Retina (tissue), 1 donor: ENCODE data around the gene DNAI7.

Source experiments
- DNase-seq: peaks from one replicate; pipeline ENCODE4 v3.0.0-alpha.2; 2016

Gene DNAI7

DNA sequence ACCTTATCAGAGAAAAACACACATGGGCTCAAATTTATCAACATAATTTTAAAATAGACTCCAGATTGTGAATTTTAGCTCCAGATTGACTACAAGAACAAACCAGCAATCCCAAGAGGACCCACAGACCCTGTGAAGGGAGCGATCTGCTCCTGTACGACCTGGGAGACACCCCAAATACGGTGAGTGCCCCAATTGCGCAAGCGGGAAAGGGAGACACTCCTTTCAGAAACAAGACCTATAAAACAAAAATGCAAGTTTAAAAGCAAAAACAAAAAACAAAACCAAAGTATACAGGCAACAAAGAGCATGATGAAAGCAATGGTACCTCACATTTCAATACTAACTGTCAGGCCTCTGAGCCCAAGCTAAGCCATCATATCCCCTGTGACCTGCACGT lies 32.1 kb downstream of the DNAI7 start:
- DNase-seq, result no peak

DNA sequence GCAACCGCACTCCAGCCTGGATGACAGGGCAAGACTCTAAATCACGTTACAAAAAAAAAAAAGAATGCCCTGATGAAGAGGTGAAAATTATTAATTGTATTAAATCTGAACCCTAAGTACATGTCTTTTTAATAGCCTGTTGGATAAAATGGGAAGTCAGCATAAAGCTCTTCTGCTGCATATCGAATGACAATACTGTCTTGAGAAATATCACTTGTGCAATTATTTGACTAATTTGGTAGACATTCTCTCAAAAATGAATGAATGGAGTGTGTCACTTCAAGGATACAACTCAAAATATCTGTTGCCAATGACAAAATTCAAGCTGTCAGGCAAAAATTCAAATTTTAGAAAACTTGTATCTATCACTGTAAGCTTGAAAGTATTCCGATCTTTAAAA lies 38.9 kb downstream of the DNAI7 start:
- no peak for DNase-seq

DNA sequence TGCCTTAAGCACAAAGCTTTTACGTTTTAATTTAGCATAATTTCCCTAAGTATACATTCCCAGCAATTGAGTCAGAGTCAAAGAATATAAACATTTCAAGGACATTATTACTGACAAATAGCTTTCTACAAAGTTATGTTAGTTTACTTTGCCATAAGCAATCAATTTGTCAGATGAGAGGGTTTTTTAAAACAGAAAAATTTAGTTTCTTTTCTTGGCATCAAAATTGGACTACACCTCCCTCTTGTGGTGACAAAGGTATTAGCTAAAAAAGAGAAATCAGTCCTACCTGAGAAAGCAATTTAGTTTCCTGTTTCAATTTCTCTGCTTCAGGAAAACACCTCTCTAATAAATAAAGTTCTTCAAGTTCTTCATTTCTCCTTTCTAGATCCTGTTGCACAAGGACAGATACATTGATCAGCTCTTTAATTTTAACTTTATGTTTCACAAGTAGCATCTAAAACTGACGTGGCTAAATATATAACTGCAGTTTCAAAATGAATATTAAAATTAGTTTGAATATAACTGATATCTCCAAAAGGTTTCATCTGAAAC lies 39.9 kb downstream of the DNAI7 start:
- no peak for DNase-seq

DNA sequence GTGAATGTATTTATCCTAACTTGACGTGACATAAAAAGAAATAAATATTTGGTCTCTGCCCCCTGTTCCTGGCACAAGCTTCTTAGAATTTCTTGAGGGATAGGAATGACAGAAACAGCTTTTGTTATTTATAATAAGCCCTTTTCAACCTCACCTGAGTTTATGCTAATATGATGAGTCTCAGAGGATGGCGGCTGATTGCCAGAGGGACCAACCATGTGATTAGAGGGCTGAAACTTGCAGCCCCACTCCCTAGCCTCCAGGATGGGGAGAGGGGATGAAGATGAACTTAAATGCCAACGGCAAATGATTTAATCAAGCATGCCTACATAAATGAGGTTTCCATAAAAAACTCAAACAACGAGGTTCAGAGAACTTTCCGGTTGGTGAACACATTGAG lies 42.9 kb downstream of the DNAI7 start:
- DNase-seq, result no peak

DNA sequence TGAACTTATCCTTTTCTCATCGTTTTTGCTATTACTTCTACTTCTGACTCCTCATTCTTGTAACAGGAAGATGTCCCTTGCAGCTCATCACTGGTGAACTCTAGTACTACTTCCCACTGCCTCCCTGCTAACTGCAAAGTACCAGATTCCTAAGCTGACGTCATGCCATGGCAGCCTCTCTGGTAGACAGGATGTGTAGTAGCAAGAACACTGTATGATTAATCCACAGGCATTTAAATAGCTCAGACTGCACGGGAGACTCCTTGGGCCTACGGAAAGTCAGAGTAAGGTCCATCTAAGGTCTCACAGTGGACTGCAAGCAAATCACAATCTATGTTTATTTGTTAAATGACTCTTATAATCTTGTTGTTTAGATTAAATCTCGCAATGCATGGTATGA lies 43.5 kb downstream of the DNAI7 start:
- DNase-seq, result no peak

DNA sequence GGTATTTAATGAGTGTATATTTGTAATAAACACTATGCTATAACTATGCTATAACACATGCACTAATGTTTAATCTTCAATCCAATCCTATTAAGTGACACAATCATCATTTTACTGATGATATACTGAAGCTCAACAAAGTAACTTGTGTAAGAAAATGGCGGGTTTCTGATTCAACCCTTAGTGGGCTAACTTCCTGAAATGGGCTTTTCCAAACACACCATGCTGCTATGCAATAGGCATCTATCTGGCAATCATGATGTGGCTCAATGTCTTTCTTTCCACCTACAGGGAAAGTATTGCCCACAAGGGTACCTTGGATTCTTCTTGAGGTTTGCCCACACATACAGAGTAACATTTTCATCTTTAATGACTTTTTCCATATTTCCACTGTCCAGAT lies 48.3 kb downstream of the DNAI7 start:
- DNase-seq, result no peak

DNA sequence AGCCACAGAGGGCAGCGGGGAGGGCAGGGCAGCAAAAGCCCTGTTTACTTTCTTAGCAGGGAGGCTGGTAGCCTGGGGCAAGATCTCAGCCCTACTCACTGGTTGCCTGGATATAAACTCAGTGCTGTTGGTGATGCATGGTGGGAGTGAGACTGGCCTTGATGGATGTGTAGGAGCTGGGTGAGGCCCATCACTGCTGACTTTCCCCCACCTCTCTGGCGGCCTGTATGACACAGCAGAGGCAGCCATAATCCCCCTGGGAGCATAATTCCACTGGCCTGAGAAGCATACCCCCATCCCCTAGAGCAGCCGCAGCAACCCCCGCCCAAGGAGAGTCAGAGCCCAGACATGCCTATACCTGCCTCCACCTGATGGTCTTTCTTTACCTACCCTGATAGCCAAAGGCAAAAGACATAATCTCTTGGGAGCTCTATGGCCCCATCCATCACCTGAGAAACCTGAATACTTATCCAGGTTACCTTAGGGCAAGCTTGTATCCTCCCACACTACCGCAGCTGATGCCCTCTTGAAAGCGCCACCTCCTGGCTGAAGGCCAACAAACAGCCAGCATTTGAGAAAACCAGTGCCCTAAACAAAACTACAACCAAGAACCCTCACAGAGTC lies 59.3 kb downstream of the DNAI7 start:
- no peak for DNase-seq

DNA sequence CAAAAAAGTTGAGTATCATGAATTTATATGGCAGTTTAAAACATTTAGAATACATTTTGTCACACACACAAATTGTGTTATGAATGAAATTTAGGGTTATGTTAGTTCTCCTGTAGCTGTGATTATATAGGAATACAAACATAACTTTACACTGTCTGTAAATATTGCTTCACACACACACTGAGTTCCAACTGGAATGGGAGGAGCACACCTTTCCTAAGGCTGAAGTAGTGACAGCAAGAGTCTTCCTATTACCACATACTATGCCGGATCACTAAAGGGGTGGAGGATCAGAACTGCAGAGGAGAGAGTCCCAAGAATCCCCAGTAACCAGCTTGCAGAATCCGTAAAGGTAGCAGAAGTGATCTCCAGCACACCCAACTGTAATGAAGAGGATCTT lies 63.7 kb downstream of the DNAI7 start:
- DNase-seq, result no peak

DNA sequence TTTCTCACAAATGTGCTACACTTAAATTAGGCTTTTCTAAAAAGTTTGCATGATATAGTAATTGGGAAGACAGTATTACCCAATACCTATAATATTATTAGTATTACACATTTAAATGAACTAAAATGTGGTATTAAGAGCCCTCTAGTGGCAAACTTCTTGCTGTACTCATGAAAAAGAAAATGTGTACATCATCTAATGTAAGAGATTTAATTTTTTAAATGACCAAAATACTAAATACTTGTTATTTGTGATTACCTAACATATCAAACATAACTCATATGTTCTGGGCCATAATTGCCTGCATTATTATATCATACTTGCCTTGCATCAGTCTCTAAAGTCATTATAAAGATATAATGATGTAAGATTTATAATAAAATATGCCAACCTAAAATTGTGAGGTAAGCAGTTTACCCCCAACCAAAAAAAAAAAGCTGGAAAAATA lies 64.2 kb downstream of the DNAI7 start:
- no peak for DNase-seq

DNA sequence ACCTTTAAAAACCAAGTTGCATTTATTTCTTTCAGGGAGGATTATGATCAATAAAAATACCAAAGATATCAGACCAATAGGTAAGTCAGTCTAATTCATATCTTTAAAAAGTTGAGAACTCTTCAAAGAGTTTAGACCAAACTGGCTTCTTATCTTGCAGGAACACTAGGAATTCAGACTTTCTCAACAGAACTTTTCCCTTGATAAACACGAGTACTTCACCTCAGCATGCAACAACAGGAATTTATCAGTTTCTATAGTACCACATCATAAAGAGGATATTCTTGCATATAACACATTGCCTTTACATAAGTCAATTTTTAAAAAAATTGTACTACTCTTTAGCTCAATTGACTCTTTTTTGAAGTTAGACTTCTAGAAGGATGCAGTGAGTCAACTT lies 68.2 kb downstream of the DNAI7 start:
- no peak for DNase-seq

DNA sequence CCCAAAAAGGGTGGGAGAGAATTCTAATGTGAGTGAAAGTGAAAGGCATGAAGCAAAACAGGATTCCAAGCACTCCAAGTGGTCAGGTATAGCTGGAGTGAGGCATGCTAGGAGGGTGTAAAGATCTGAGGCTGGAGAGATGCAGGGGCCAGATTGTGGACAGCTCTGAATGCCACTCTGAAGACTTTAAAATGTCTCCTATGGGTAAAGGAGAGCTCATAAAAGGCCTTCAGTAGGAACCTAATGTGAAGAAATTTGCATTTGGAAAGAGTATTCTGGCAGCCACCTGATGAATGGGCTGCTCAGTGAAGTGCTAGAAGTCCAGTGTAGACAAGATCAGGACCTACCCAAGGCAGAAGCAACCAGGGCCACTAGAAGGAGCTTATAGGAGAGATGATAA lies 68.9 kb downstream of the DNAI7 start:
- DNase-seq, result no peak

DNA sequence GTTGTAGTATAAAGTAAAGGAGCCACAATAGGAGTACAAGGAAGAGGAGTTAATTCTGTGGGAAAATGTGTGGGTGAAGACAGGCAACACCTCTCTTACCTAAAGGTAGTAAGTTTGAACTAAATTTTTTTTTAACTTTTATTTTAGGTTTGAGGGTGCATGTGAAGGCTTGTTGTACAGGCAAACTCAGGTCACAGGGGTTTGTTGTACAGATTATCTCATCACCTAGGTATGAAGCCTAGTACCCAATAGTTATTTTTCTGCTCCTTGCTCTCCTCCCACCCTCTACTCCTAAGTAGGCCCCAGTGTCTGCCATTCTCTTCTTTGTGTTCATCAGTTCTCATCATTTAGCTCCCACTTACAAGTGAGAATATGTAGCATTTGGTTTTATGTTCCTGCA lies 70.5 kb downstream of the DNAI7 start:
- DNase-seq, result no peak

DNA sequence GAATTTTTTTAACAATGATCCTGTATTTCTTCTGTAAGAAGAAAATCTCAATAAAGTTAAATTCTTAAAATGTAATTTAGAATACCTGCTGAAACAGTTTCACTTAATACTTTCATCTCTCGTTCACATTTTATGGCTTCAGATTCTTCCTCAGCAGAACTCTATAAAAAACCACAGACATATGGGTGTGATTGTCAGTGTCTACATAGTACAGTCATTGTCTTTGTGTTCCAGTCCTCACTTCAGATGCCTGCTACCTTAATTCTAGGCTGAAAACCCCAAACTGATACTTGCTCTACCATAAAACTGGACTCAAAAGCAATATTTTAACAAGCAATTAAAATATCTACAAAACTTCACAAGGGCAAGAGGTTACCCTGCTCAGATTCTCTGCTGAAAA lies 71.8 kb downstream of the DNAI7 start:
- DNase-seq, result no peak

DNA sequence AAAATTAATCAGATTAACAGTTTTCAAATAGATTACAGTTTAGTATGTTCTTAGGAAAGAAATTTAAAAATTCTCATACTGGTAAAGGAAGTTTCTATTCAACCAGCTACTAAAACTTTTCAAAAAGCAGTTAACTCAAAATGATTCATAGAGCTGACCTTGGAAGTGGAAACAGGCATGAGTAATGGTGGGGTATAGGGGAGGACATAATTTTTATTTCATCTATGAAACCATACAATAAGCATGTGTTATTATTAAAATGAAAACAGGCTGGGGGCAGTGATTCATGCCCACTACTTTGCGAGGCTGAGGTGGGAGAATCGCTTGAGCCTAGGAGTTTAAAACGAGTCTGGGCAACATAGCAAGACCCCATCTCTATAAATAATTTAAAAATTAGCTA lies 73.0 kb downstream of the DNAI7 start:
- DNase-seq, result no peak

DNA sequence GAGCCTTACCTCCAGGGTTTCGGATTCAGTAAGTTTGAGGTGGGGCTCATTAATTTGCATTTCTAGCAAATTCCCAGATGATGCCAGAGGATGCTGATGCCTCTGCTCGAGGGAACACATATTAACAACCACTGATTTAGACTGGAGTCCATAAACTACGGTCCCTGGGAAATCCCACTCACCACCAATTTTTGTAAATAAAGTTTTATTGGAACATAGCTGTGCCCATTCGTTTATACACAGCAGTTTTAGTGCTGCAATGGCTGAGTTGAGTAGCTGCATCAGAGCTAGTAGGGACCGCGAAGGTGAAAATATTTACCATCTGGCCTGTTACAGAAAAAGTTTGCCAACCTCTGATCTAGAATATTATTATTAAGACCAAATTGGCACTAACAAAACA lies 73.8 kb downstream of the DNAI7 start:
- no peak for DNase-seq

DNA sequence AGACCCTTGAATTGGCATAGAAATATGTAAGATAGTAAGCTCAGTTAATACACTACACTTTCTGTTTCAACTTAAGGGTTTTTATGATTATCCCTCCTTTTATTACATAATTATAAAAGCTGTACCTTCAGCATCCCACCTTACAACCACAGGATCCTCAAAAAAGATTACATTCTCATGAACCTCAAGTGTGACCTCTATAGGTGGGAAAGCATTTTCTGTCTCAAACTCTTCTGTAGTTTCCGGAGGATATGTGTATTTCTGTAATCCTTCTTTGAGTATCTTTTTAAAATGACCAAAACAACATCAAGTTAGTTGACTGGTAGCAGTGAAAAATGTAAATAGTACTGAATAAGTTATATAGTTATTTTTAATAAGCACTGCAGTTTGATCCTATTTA lies 75.9 kb downstream of the DNAI7 start:
- DNase-seq, result no peak

DNA sequence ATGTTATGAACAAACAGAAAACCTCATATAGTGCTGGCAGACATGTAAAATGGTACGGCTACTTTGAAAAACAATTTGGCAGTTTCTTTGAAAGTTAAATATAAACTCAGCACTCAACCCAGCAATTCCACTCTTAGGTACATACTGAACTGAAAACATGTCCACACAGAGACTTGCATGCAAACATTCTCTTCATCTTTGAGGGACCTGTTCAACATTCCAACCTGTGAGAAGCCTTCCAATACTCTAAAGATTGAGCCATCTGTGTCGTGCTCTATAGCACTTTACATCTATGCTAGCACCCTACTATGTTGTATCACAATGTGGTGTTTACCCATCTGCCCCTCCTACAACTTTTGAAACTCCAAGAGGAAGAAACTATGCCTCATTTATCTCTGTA lies 79.3 kb downstream of the DNAI7 start:
- no peak for DNase-seq

DNA sequence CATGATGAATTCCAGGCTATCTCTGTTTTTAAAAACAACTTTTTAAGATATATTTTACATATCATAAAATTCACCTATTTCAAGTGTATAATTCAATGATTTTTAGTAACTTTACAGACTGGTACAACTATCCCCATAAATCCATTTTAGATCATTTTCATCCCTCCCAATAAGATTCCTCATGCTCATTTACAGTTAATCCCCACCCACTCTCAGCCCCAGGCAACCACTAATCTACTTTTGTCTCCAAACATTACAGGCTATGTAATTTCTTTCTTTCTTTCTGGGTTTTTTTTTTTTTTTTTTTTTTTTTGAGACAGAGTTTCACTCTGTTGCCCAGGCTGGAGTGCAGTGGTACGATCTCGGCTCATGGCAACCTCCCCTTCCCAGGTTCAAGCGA lies 81.3 kb downstream of the DNAI7 start:
- DNase-seq, result no peak

DNA sequence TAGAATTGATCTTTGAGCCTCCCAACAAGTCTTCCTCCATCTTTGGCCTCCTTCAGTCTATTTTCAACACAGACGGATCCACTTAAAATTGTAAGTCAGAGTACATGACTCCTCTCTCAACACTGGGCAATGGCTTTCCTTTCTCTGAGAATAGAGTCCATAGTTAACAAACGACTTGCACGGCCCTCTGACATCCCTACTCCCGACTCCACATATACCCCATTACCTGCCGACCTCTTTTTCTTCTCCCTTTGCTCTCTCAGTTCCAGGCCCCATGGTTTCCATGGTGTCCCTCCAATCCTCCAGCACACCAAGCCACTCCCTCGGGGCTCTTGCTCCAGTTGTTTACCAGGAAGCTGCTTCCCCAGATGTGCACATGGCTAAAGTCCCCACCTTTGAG lies 84.7 kb downstream of the DNAI7 start:
- no peak for DNase-seq

DNA sequence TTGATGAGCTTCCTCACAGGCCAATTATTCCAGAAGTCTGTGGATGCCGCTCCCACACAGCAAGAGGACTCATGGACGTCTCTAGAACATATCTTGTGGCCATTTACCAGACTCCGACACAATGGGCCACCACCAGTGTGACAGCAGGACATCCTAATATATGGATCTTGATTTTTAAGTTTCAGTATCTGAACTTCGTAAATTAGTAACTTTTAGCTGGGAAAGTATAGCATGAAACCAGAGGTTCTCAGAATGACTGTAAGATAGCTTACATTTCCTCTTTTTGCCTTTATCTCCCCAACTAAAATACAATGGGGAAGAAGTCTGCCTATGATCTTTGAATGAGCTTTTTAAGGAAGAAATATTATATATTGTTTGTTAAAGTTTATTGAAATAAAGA lies 87.0 kb downstream of the DNAI7 start:
- no peak for DNase-seq

DNA sequence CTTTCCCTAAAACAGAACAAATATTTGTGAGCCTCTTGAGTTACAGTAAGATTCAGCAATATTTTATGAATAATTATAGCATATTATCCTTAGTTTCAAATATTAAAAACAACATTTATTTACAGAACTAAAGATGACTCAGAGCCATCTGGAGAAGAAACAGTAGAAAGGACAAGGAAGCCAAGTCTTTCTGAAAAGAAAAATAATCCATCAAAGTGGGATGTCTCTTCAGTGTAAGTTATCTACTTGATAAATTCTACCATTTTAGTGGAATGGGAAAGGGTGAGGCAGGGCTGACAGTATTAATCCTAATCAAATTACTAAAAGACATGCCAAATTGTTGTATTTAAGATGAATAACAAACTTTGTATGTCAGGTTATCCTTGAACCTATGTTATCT lies 88.1 kb downstream of the DNAI7 start:
- DNase-seq, result no peak

DNA sequence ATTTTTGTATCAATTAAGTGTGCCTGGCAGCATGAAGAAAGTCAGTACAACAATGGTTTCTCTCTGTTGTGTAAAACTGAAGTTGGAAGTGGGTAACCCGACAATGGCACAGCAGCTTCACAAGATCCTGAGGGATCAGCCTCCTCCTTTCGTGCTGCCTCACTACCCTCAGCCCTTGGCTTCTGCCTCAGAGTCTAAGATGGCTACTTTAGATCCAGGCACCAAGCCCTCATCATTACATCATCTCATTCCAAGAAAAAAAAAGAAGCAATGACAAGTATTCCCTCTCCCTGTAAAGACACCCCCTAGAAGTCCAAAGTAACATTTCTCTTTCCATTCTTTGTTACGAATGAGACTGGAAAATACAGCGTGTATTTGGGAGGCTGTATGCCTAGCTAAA lies 92.6 kb downstream of the DNAI7 start:
- DNase-seq, result no peak

DNA sequence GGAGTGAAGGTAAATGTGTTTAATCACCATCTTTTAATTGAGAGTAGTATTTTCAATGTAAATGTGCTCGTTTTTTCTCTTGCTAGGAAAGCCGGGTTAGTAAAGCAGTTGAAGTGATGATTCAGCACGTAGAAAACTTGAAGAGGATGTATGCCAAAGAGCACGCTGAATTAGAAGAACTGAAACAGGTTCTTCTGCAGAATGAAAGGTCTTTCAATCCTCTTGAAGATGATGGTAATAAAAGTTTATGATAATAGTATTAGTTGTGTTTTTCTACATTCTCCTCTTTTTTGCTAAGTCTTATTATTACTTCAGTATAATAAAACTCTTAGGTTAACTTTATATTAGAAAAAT lies 93.9 kb downstream of the DNAI7 start:
- no peak for DNase-seq

DNA sequence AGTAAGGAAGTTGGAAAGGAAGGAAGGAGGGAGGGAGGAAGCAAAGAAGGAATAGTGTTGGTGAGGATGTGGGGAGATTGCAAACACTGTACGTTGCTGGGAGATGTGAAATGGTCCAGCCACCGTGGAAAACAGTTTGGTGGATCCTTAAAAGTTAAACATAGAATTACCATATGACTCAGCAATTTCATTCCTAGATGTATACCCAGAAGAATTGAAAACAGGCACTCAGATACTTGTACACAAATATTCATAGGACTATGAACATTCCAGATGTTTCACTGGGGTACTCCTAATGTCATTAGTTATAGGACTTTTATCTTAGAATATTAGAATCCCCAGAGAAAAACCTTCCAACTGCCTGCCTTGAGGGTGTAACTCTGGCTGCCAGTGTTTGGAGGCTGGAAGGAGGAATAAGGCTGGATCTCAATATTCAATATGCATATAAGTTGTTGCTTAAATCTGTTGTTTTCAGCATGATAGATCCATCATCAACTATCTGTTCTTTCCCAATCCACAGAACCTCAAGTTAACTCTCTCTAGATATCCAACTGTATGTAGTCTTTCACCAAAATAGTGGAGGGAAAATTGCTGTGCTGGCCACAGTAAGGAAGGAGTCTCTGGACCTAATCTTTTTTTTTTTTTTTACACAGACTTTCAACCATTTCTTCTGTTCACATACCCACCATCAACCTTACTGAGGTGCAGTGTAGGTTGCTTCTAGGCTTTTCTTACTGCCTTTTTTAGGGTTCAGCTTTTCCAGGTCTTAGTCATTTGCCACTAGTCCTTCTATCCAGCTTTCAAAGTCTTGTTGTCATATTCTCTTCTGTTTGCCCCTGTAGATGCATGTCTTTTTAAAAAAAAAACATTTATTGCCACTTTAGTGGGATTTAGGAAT lies 94.5 kb downstream of the DNAI7 start:
- no peak for DNase-seq

DNA sequence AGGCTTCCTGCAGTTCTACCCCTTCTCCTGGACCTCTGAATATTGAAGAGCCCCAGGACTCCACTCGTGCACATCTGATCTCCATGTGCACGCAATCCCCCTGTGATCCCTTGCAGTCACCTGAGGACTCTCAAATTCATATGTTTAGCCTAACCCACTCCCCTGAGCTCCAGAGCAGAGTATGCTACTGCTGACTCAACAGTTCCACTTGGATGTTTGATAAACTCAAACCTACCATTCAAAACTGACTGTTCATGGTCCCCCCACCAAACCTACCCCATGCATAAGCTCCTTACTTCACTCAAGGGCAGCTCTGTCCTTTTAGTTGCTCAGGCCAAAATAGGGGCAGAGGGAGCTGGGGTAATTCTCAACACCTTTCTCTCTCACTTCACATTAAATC lies 96.0 kb downstream of the DNAI7 start:
- no peak for DNase-seq
